ENCODE results near the gene SLX9.

The SLX9 gene

GRCh38 chr21:44947930-44948331, 8.1 kb downstream of the SLX9 start:
- DNase-seq (ENCODE audit: low read depth in 2 of 2): no peak

GRCh38 chr21:44948426-44949120, 8.7 kb downstream of the SLX9 start:
- DNase-seq (ENCODE audit: low read depth in 2 of 2): no peak

GRCh38 chr21:44949161-44949778, 9.4 kb downstream of the SLX9 start:
- no peak for DNase-seq (ENCODE audit: low read depth in 2 of 2)

- peak; percentile 52 to 60 for DNase-seq (ENCODE audit: low read depth in 2 of 2)
Measured at GRCh38 chr21:44949779-44950198, 10.0 kb downstream of the SLX9 start.

- DNase-seq (ENCODE audit: low read depth in 2 of 2): no peak
Measured at GRCh38 chr21:44950351-44950750, 10.5 kb downstream of the SLX9 start.

- DNase-seq (ENCODE audit: low read depth in 2 of 2): no peak
Measured at GRCh38 chr21:44951186-44951915, 11.5 kb downstream of the SLX9 start.

- no peak for DNase-seq (ENCODE audit: low read depth in 2 of 2)
Measured at GRCh38 chr21:44952116-44952928, 12.5 kb downstream of the SLX9 start.

- DNase-seq (ENCODE audit: low read depth in 2 of 2): no peak
Measured at GRCh38 chr21:44952929-44953627, 13.2 kb downstream of the SLX9 start.

GRCh38 chr21:44953628-44954021, 13.8 kb downstream of the SLX9 start:
- DNase-seq (ENCODE audit: low read depth in 2 of 2): no peak

GRCh38 chr21:44954281-44954771, 14.5 kb downstream of the SLX9 start:
- DNase-seq (ENCODE audit: low read depth in 2 of 2): no peak

GRCh38 chr21:44955141-44955797, 15.4 kb downstream of the SLX9 start:
- no peak for DNase-seq (ENCODE audit: low read depth in 2 of 2)

- DNase-seq (ENCODE audit: low read depth in 2 of 2): no peak
Measured at GRCh38 chr21:44955798-44956175, 16.0 kb downstream of the SLX9 start.

GRCh38 chr21:44956356-44957046, 16.7 kb downstream of the SLX9 start:
- DNase-seq (ENCODE audit: low read depth in 2 of 2): no peak

- no peak for DNase-seq (ENCODE audit: low read depth in 2 of 2)
Measured at GRCh38 chr21:44957047-44957831, 17.4 kb downstream of the SLX9 start.

GRCh38 chr21:44957901-44958451, 18.1 kb downstream of the SLX9 start:
- no peak for DNase-seq (ENCODE audit: low read depth in 2 of 2)

GRCh38 chr21:44958471-44959191, 18.8 kb downstream of the SLX9 start:
- DNase-seq (ENCODE audit: low read depth in 2 of 2): no peak

GRCh38 chr21:44959376-44960091, 19.7 kb downstream of the SLX9 start:
- DNase-seq (ENCODE audit: low read depth in 2 of 2): no peak
